GM21360 (cell line): ENCODE measurements around the gene USPL1.
"Not testable (repeated sequence)": the region's sequence is repeated elsewhere in the genome, so short reads cannot be mapped to it uniquely, and the experiment has no call there.

Experiments
- ATAC-seq: cut with Tn5 transposase; IDR thresholded peaks from one replicate; pipeline ENCODE4 v1.9.1; 2021; ENCODE audit warnings: mild to moderate bottlenecking, moderate library complexity; ENCODE audit not compliant: unreplicated experiment

Gene USPL1

DNA sequence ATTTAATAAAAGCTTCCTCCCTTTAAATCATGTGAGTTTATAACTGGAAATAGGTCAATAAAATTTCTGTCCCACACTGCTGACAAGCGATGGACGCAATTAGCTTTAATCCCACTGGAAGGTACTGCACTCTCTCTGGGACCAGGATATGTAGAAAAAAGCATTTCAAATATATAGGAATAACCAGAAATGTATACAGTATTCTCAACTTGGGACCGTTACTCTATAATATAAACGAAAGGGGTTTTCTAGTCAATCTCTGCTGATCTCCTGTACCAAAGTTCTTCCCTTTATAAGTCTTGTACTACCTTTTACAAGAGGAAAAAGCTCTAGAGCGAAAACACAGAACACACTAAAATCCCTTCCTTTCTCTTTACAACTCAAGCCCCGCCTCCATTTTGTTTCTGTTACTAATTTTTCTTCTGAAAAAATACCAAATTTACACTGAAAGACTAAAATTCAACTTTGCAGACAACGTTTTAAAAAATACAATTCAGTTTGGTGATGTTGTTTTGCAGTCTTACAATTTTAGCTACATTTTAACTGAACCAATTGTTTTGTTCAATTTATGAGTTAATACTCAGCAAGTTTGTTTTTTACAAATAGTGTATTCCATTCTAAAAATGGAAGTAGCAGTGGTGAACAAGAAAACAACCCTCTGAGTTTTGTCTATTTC lies 1.7 kb upstream of the USPL1 start:
- ATAC-seq, result no peak

GRCh38 chr13:30616927-30617314 lies 799 bp upstream of the USPL1 start:
- ATAC-seq, result peak; percentile 18

- no peak for ATAC-seq
Measured at GRCh38 chr13:30618186-30618929, 638 bp downstream of the USPL1 start.

GRCh38 chr13:30618930-30619279 lies 1.2 kb downstream of the USPL1 start:
- no peak for ATAC-seq

DNA sequence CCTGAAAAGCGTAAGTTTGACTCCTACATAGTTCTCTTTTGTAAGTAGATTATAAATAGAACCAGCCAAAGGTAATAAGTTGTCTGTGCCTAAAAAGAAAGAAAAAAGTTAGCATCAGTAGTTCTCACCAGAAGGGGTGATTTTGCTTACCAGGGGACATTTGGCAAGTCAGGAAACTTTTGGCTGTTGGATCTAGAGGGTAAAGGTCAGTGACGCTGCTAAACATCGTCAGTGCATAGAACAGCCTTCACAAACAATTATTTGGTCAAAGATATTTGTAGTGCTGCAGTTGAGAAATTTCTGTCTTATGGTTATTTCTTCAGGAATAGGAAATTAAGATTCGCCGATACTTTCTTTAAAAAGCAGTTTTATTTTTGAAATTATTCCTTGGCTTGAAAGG lies 2.0 kb downstream of the USPL1 start:
- ATAC-seq, result no peak

GRCh38 chr13:30620941-30621340 lies 3.2 kb downstream of the USPL1 start:
- no peak for ATAC-seq

DNA sequence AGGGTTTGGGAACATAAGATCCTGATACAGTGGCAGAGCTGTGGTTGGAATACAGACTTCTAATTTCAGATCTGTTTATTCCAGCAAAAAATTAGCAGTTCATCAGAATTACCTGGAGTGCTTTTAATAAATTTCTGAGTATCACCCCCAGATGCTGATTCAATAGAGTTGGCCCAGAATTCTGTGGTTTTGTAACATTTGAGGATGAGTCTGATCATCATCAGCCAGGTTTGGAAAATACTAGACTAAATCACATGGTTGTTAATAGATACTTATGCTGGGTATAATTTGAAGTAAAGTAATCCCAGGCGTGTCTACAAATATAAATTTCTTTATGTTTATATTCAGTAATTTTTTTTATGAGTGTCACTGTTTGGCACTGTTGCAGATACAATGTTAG lies 4.8 kb downstream of the USPL1 start:
- no peak for ATAC-seq

GRCh38 chr13:30623392-30623791 lies 5.7 kb downstream of the USPL1 start:
- no peak for ATAC-seq

DNA sequence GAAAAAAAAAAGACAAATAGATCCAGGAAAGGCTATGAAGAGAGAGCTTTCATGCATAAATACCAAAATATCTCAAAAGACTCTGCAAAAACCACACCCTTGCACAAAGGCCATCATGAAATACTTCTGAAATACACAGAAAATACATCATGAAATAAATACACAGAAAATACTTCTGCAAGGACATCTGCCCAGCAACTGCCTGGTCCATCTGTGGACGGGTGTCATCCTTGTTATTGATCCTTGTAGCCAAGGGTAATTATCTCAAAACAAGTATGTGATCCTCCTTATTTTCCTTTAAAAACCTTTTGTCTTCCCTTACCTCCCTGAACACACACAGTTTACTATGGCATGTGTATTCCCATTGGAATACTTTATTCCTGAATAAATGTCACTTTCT lies 6.9 kb downstream of the USPL1 start:
- no peak for ATAC-seq

DNA sequence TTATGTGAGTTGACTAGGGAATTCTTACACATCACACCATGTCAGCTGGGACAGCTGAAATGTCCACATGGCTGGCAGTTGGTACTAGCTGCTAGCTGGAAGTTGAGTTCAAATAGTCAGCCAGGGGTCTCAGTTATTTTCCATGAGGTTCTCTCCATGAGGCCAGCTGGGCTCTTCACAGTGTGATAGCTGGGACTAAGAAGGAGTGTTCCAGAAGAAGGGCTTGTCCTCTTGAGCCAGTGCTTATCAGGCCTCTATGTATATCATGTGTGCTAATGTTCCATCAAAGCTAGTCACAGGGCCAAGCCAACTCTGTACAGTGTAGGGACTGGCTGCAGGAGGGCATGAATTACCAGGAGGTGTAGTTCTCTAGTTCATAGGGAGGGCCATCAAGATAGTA lies 11.8 kb downstream of the USPL1 start:
- no peak for ATAC-seq

DNA sequence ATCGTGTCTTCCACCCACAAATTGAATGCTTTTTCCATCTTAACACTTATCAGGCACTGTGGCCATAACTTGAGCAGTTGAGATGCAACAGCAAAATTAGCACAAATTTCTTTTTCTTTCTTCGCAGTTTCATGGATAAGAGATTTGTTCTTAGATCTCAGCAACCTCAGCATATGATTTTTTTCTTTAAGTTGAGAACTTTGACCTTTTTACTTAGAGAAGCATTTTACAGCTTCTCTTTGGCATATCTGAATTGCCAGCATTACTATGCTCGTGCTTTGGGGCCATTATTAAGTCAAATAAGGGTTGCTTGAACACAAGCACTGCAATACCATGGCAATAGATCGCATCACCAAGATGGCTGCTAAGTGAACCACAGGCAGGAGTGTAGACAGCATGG lies 16.1 kb downstream of the USPL1 start:
- no peak for ATAC-seq

DNA sequence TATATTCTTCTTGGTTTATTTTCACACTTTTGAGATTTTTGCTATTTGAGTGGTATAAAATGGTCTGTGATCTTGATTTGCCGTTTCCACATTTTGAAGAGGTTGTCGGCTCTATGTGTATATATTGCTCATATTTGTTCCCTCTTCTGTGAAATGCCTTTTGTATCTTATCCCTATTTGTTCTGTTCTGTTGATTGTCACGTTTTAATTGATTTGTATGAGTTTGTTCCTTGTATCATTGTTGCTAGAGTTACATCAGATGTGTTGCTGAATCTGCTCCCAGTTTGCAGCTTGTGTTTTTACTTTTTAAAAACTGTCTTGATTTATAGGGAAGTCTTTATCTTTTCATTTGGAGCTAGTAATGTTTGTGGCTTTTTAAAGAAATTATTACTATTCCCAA lies 17.1 kb downstream of the USPL1 start:
- ATAC-seq, result no peak

DNA sequence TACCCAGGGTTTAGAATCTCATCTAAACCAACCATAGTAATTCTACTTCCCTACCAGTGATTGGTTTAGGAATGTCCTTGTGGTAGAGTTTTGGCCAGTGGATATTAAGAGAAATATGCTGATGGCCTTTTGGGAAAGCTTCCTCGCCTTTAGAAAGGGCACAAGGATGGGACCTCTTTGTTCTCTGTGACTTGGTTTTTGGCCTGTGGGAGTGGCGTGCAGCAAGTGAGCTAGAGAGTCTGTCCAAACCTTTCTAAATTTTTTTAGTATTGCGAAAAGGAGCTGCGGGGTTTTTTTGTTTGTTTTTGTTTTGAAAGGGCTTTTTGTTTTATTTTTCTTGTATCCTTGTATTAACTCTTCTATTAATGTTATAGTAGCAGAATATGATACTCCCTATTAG lies 20.6 kb downstream of the USPL1 start:
- no peak for ATAC-seq

DNA sequence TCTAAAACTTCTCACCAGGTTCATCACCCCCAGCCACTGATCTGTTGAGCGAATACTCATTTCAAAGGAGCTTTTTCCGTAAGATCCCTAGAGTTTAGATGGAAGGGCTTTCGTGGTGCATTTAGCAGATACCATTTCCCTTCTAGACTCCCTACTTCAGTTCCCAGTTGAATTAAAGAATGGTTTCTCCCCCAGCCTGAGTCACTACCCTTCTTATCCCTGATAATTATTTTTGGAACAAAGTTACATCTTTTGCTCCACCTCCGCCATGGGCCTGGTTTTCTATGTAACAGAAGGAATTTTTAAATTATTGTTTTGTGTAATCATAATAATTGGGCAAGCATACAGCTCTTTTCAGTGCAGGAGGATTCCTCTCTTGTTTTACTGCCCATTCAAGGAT lies 22.0 kb downstream of the USPL1 start:
- ATAC-seq, result no peak

GRCh38 chr13:30641173-30641572 lies 23.5 kb downstream of the USPL1 start:
- not testable (repeated sequence) for ATAC-seq

GRCh38 chr13:30645629-30646028 lies 27.9 kb downstream of the USPL1 start:
- no peak for ATAC-seq

DNA sequence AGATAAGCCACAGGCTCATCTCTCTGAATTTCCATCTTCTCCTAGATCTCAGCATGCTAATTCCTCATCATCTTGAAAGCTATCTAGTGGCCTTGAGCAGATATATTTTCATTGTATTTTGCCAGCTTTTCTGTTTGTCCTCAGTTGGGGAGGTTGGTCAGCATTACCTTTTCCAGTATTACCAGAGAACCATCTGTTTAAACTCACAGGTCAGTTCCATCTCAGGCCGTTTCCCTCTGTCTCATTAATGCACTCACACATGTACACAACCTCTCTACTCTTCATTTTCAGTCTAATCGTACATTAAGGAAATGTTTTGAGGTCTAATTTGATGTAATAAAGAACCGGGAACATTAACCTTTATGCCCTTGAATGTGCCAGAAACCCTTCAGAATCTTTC lies 29.7 kb downstream of the USPL1 start:
- no peak for ATAC-seq

DNA sequence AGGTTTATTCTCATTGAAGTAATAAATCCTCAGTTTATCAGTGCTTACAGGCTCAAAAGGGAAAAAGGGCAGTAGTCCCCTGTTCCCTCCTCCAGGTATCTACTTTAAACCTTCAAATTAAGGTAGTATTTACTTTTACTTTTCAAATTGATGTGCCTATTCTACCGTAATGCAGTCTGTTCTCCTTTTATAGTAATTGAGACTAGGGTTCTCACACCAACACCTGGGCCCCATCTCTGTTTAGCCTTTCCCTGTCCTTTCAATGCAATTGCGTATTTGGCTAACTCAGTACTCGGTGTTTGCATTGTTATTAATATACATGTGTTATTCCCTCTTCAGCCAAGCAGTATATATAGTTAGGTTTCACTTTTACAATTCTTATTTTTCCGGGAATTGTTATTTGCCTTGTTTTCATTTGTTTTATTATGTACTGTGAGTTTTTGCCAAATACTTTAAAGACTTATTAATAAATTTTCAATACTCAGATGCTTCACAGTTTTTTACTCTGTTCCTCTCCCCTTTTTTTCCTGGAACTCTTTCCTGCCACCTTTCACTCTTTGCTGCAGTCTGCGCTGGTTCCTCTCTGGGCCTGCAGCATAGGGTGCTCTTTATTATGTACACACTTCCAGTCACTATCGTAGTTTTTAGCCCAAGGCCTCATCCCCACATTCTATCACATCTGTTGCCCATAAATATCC lies 30.3 kb downstream of the USPL1 start:
- ATAC-seq, result no peak

GRCh38 chr13:30648522-30649012 lies 30.8 kb downstream of the USPL1 start:
- no peak for ATAC-seq

- ATAC-seq, result not testable (repeated sequence)
Measured at GRCh38 chr13:30651648-30652047, 33.9 kb downstream of the USPL1 start.

GRCh38 chr13:30652746-30653386 lies 35.1 kb downstream of the USPL1 start:
- no peak for ATAC-seq

GRCh38 chr13:30654430-30654829 lies 36.7 kb downstream of the USPL1 start:
- no peak for ATAC-seq
